OCI-LY1 (cell line): ENCODE measurements around the gene IKZF3.

ENCODE experiments used
- EZH2 ChIP-seq: fragments of 200-600 bp; sonication (generic), shearing (Covaris generic); IDR thresholded peaks from 2 replicates; pipeline ENCODE4 v1.8.0; 2017; ENCODE audit warnings: borderline replicate concordance, mixed run types, mild to moderate bottlenecking, antibody characterized with exemption, low read length, moderate library complexity, mixed read lengths
- TF ChIP-seq, protein P1 (sequence below): fragments of 200-600 bp; sonication (generic), shearing (Covaris generic); IDR thresholded peaks from 2 replicates; pipeline ENCODE4 v1.5.1; 2017; ENCODE audit warnings: mild to moderate bottlenecking, antibody characterized with exemption, low read length, moderate library complexity, mixed read lengths

DNA sequence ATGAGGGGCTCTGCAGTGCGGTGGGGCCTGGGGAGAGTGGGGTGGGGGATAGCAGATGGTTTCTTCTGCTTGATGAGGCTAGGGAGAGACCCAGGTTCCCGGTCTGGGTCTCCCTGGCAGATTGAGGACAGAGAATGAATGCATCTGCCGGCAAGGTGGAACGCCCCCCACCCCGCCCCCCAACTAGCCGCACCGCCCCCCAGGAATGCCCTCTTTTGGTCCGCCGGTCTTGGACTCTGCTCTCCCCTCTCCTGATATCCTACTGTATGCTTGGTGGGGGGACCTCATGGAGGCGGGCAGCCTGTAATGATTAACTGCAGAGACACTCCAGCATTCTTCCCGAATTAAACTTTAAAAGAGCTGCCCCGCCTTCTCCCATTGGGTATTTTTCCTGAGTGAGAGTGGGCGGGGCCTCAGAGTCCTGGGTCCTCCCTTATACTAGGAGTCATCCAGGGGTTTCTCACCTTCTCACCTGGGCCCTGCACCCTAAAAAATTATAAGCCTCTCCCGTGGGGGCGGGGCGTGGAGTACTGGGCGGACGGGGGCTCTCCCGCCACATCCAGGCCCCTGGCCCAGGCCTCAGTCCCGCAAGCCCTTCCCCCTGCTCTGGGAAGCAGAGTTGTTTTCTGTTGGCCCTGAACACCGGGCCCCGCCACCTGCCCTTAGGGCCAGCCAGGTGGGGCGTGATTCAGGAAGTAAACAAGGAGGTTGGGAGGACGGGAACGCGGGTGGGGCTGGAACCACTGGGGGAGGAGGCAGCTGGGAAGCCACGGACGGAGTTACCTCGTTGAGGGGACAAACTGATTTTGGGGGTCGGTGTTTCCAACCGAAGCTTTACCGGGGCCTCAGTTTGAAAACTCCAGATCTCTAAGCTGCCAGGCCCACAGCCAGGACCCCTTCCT is 124.9 kb downstream of the IKZF3 start:
- TF ChIP-seq, protein P1, sequence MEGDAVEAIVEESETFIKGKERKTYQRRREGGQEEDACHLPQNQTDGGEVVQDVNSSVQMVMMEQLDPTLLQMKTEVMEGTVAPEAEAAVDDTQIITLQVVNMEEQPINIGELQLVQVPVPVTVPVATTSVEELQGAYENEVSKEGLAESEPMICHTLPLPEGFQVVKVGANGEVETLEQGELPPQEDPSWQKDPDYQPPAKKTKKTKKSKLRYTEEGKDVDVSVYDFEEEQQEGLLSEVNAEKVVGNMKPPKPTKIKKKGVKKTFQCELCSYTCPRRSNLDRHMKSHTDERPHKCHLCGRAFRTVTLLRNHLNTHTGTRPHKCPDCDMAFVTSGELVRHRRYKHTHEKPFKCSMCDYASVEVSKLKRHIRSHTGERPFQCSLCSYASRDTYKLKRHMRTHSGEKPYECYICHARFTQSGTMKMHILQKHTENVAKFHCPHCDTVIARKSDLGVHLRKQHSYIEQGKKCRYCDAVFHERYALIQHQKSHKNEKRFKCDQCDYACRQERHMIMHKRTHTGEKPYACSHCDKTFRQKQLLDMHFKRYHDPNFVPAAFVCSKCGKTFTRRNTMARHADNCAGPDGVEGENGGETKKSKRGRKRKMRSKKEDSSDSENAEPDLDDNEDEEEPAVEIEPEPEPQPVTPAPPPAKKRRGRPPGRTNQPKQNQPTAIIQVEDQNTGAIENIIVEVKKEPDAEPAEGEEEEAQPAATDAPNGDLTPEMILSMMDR, result no peak
- no peak for TF ChIP-seq EZH2
